ENCODE data around the gene PTPRA. TPM values are rescaled to one million over a fixed set of nuclear protein-coding genes. Genes with fewer than 3 reads are reported as not detected.

Gene PTPRA
- total RNA-seq, 1 donor from 2014 or later = 80.2 TPM

DNA sequence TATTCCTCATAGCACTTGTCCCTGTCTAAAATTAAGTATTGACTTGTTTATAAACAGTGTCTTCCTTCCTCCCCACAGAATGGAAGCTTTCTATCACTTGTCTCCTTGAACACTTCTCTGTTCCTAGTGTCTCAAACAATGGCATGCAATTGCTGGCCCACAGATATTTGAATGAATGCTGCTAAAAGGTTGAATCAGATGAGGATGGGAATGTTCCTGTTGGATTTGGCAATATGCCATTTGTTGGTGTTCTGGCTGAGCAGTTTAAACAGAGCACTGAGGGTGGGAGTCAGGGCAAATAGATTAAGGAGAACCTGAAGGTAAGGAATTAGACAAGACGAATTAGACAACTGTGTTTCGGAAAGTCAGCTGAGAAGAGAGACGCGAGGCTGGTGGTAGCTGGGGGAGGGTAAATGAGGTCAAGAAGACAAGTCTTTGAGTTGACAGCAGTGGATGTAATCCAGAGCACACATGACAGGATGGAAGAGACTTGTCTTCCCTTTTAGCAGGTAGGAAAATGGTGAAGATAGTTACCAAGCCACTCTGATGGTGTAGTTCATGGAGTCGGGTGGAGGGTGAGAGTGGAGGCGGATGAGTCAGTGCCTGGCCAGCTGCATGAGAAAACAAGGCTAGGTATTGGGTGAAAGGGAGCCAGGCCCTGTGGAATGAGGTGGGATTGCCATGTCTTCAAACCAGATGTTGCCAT, 111.8 kb downstream of the PTPRA start:
- no peak for DNase-seq (ENCODE audit: extremely low spot score, unreplicated experiment)
- Mint-ChIP-seq H3K9me3 (ENCODE audit: unreplicated experiment) (no peaks in the 10 kb centered on the region), H3K27me3 (ENCODE audit: unreplicated experiment) (no peaks in the 10 kb centered on the region), H3K4me1 (ENCODE audit: unreplicated experiment) (no peaks in the 10 kb centered on the region), H3K4me3 (ENCODE audit: unreplicated experiment) (no peak overlapping the region), H3K27ac (ENCODE audit: unreplicated experiment) (no peak overlapping the region), H3K36me3 (ENCODE audit: unreplicated experiment) (peaks cover 19% of the 10 kb centered on the region)
- TF ChIP-seq, protein P1, sequence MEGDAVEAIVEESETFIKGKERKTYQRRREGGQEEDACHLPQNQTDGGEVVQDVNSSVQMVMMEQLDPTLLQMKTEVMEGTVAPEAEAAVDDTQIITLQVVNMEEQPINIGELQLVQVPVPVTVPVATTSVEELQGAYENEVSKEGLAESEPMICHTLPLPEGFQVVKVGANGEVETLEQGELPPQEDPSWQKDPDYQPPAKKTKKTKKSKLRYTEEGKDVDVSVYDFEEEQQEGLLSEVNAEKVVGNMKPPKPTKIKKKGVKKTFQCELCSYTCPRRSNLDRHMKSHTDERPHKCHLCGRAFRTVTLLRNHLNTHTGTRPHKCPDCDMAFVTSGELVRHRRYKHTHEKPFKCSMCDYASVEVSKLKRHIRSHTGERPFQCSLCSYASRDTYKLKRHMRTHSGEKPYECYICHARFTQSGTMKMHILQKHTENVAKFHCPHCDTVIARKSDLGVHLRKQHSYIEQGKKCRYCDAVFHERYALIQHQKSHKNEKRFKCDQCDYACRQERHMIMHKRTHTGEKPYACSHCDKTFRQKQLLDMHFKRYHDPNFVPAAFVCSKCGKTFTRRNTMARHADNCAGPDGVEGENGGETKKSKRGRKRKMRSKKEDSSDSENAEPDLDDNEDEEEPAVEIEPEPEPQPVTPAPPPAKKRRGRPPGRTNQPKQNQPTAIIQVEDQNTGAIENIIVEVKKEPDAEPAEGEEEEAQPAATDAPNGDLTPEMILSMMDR (IDR thresholded peaks at IDR 0.05) = no peak

DNA sequence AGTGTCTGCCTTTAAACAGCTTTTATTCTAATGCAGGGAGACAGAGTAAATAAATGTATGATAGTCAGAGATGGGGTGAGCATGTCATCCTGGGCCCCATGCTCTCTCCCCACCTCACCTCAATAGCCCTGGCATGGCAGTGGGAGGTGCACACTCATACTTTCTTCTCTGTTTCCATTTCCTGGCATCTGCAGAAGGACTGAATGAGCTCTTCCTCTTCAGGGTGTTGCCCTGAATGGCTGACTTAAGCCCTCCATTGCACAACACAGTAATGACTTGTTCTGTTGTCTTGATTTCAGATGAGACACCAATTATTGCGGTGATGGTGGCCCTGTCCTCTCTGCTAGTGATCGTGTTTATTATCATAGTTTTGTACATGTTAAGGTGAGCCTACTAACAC, 113.2 kb downstream of the PTPRA start:
- Mint-ChIP-seq H3K27ac (ENCODE audit: unreplicated experiment) (no peak overlapping the region), H3K27me3 (ENCODE audit: unreplicated experiment) (no peaks in the 10 kb centered on the region), H3K9me3 (ENCODE audit: unreplicated experiment) (no peaks in the 10 kb centered on the region), H3K4me1 (ENCODE audit: unreplicated experiment) (no peaks in the 10 kb centered on the region), H3K4me3 (ENCODE audit: unreplicated experiment) (no peak overlapping the region), H3K36me3 (ENCODE audit: unreplicated experiment) (peaks cover 29% of the 10 kb centered on the region)
- TF ChIP-seq, protein P1 (IDR thresholded peaks at IDR 0.05) = no peak
- DNase-seq (ENCODE audit: extremely low spot score, unreplicated experiment) = no peak

DNA sequence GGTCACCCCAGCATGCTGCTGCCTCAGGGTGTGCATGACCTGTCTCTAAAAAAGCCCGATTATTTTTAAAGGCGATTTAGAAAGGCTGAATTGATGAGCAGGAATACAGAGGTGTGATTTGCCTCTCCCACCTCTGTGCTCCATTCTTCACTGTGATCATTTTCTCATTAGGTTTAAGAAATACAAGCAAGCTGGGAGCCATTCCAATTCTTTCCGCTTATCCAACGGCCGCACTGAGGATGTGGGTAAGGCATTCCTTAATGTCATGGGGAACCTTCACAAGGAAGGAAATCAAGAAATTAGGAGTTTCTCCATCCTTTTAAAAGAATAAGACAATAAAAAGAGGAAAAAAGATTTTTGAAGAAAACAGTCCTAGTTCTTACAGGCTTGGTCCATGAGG, 114.6 kb downstream of the PTPRA start:
- Mint-ChIP-seq H3K27me3 (ENCODE audit: unreplicated experiment) (no peaks in the 10 kb centered on the region), H3K9me3 (ENCODE audit: unreplicated experiment) (no peaks in the 10 kb centered on the region), H3K4me1 (ENCODE audit: unreplicated experiment) (no peaks in the 10 kb centered on the region), H3K4me3 (ENCODE audit: unreplicated experiment) (no peak overlapping the region), H3K36me3 (ENCODE audit: unreplicated experiment) (peaks cover 31% of the 10 kb centered on the region), H3K27ac (ENCODE audit: unreplicated experiment) (no peak overlapping the region)
- TF ChIP-seq, protein P1 (IDR thresholded peaks at IDR 0.05) = no peak
- DNase-seq (ENCODE audit: extremely low spot score, unreplicated experiment) = no peak

DNA sequence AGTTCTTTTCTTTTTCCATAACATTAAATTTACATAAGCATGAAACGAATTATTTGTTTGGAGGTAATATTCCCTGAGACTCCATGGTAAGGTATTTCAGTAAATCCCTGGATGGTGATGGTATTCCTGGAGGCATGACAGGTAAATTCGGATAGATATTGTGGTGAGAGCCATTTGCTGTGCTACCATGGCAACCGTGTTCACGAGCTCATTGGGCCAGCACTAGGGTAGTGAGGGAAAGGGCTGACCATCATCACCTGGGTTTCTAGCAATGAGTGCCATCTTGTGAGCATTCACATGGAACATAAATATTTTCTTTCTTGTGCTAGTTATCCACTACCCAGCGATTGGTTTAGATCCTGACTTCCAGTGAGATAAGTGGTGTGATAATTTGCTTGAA, 118.3 kb downstream of the PTPRA start:
- Mint-ChIP-seq H3K4me1 (ENCODE audit: unreplicated experiment) (no peaks in the 10 kb centered on the region), H3K4me3 (ENCODE audit: unreplicated experiment) (no peak overlapping the region), H3K36me3 (ENCODE audit: unreplicated experiment) (peaks cover 48% of the 10 kb centered on the region), H3K9me3 (ENCODE audit: unreplicated experiment) (no peaks in the 10 kb centered on the region), H3K27me3 (ENCODE audit: unreplicated experiment) (no peaks in the 10 kb centered on the region), H3K27ac (ENCODE audit: unreplicated experiment) (no peak overlapping the region)
- TF ChIP-seq, protein P1 (IDR thresholded peaks at IDR 0.05) = no peak
- DNase-seq (ENCODE audit: extremely low spot score, unreplicated experiment) = no peak

DNA sequence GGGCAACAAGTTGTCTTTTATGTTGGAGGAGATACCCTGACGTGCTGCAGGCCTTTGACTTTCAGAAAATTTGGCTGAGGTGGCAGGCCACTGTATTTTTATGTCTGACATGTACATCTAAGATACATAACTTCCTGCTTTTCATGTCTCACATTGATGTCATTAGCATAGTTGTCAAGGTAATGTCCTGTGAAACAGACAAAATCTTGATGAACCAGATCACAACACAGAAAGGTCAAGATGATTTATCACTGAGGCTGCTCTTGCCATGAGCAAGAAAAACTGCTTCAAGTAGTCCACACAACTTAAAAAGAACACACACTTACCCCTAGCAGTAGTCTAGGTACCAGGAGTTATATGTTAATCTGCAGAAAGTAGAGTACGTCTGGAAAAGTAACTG, 120.0 kb downstream of the PTPRA start:
- no peaks in the 10 kb centered on the region for H3K9me3 Mint-ChIP-seq (ENCODE audit: unreplicated experiment)
- TF ChIP-seq, protein P1 (IDR thresholded peaks at IDR 0.05) = no peak
- H3K36me3 Mint-ChIP-seq (ENCODE audit: unreplicated experiment) = peaks cover 47% of the 10 kb centered on the region
- DNase-seq (ENCODE audit: extremely low spot score, unreplicated experiment) = no peak
- no peaks in the 10 kb centered on the region for H3K4me1 Mint-ChIP-seq (ENCODE audit: unreplicated experiment)
- no peak overlapping the region for H3K27ac Mint-ChIP-seq (ENCODE audit: unreplicated experiment)
- no peaks in the 10 kb centered on the region for H3K27me3 Mint-ChIP-seq (ENCODE audit: unreplicated experiment)
- H3K4me3 Mint-ChIP-seq (ENCODE audit: unreplicated experiment) = no peak overlapping the region
